DLD1 (cell line): ENCODE measurements around the gene LAMA3.

Experiments
- in situ Hi-C: cut with HindIII; loops from 2 replicates; pipeline ENCODE4 v1.10.0; 2017; ENCODE audit warnings: low sequenced_read_pairs

Gene LAMA3

GRCh38 chr18:23761941-23762340, 72.7 kb downstream of the LAMA3 start:
- in situ Hi-C loops, result no loop called here

- in situ Hi-C loops, result no loop called here
These were observed 74.1 kb downstream of the LAMA3 start for GRCh38 chr18:23763343-23763742.

DNA sequence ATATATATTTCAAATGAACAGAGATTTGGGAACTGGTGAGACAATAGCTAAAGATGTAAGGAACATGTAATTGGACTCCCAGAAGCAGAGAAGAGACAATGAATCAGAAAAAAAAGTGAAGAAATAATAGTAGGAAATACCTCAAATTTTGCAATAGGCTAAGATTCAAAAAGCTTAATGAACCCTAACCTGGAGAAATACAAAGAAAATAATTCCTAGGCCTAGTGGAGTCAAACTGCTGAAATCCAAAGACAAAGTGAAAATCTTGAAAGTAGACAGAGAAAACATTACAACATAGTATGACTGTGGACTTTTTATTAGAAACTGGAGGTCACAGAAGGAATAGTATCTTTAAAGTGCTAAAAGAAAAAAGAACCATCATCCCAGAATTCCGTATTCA, 76.7 kb downstream of the LAMA3 start:
- in situ Hi-C loops, result no loop called here

DNA sequence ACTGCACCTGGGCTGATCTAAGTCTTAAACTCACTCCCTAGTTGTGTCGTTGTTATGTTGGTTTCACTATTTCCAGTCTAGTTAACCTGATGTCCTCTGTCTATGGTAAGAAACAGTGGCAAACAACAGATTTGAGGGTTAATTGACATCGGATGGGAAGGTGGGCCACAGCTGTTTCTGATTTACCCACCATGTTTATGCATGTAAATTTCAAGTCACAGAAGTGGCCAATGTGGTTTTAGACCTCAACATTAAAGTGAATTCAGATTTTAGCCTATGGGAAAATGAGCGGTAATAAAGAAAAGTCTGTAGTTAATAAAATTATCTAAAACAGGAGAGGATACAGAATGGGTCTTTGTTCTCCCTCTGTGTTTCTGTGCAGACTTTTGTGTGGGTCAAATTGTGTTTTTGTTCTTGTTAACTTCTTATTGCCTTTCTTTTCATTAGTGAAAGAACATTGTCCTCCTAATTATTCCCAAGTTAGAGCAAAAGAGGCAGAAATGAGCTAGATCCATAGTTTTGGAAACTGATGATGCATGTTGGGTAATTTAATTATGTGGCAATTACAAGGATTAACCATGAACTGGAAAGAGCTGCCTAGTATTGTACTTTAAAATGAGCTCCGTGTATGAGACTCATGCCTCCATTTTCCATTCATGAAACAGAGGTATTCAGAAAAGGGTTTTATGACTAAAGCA, 83.2 kb downstream of the LAMA3 start:
- in situ Hi-C loops, result no loop called here

DNA sequence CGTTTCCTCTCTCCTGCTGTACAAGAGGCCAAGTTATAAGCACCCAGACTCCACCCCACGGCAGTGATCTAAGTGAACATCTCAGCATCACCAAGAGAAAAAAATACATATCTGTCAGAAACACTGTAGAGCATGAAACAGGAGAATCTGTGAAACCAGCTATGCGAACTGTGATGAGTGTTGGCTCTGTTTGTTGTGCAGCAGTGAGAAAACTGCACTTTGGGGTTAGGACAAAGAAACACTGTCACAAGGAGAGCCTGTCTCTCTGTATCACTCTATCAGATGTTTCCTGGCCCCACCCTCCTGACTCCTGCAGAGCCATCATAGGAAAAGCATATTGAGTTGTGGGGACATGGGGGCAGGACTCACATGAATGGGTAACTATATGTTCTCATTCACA, 87.1 kb downstream of the LAMA3 start:
- in situ Hi-C loops, result no loop called here

GRCh38 chr18:23778828-23779227, 89.6 kb downstream of the LAMA3 start:
- in situ Hi-C loops, result no loop called here

GRCh38 chr18:23779696-23780303, 90.5 kb downstream of the LAMA3 start:
- in situ Hi-C loops, result no loop called here

DNA sequence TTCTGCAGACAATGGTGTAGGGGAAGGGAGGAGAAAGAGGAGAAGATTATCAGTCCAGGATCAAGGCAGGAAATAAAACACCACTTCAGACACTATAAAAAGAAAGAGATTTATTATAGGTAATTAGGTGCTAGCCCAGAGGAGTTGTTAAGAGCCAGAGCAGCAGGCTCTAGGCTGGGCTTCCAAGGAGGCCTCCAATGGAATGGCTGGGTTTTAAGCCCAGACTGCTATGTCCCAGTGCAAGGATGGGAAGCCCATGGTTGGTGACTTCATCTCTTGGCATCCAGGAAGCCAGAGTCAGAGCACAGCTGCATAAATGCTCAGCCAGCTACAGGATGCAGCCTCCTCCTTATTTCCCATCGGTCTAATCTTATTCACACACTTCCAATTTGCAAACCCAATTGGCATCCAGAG, 95.6 kb downstream of the LAMA3 start:
- in situ Hi-C loops, result no loop called here

DNA sequence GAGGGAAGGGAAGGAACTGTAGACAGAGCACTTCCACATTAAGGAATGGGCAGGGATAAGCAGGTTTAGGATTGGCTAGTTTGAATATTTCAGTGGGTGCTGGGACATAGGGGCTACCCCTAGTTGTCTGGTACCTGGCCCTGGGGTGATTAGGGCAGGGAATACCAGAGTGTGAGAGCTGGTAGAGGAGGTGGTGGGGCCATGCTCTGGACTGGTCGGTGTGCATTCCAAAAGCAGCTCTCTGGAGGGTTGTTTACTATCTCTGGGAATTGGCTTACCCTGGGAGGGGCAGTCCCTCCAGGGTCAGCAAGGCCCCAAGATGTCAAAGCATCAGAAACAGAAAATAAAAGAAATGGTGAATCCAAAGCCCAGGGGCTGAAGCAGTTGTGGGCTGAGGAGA, 103.8 kb downstream of the LAMA3 start:
- in situ Hi-C loops, result no loop called here

GRCh38 chr18:23793985-23794867, 105.0 kb downstream of the LAMA3 start:
- in situ Hi-C loops, result no loop called here

GRCh38 chr18:23798249-23798648, 109.0 kb downstream of the LAMA3 start:
- in situ Hi-C loops, result no loop called here

- in situ Hi-C loops, result no loop called here
These were observed 109.6 kb downstream of the LAMA3 start for GRCh38 chr18:23798824-23799223.

DNA sequence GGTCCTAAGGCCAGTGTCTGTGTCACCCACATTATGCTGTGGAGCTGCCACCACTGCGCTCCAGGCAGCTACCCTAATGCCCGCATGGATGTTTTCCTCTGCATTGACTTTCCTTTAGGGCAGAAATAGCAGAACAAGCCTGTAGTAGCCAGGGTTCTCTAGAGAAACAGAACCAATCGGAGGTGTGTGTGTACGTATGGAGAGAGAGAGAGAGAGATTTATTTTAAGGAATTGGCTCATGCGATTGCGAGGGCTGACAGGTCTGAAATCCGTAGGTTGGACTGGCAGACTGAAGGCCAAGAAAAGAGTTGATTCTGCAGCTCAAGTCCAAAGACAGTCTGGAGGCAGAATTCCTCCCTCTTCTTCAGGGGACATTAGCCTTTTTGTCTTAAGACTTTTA, 110.3 kb downstream of the LAMA3 start:
- in situ Hi-C loops, result no loop called here

- in situ Hi-C loops, result no loop called here
These were observed 111.6 kb downstream of the LAMA3 start for GRCh38 chr18:23800902-23801301.

GRCh38 chr18:23802817-23803216, 113.6 kb downstream of the LAMA3 start:
- in situ Hi-C loops, result no loop called here

DNA sequence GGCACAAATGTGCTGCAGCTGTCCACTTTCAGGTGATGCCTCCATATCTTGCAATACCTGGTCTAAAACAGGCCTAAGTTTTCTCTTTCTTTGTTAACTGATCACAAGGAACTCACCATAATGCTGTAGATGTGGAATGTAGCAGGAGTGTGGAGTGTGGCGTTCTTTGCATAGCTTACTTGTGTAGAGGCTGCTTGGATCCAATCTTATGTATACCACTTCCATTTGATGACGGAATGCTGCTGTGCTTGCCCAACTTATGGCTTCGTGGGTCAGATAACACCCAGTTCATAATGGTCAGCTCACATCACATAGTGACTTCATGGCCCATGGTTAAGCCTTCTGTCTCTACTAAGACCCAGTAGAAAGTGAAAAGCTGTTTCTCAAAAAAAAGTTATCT, 114.5 kb downstream of the LAMA3 start:
- in situ Hi-C loops, result no loop called here

- in situ Hi-C loops, result no loop called here
These were observed 116.6 kb downstream of the LAMA3 start for GRCh38 chr18:23805898-23806297.

- in situ Hi-C loops, result no loop called here
These were observed 120.2 kb downstream of the LAMA3 start for GRCh38 chr18:23809415-23809814.

GRCh38 chr18:23810396-23810795, 121.1 kb downstream of the LAMA3 start:
- in situ Hi-C loops, result no loop called here

GRCh38 chr18:23811176-23811575, 121.9 kb downstream of the LAMA3 start:
- in situ Hi-C loops, result no loop called here

- in situ Hi-C loops, result no loop called here
These were observed 123.5 kb downstream of the LAMA3 start for GRCh38 chr18:23812546-23813440.
